NCI-H524 (cell line): Measurements from ENCODE around the gene FAM25G.

Experiments used
- DNase-seq, 2 experiments: peaks; one replicate each; lab custom pipeline; 2025; lab: John Stamatoyannopoulos, UW

The FAM25G gene

GRCh38 chr10:47449102-47449978 lies 42.2 kb downstream of the FAM25G start:
- DNase-seq: no peak

GRCh38 chr10:47447705-47448104 lies 43.8 kb downstream of the FAM25G start:
- no peak for DNase-seq

- no peak for DNase-seq
Measured at GRCh38 chr10:47447209-47447608, 44.3 kb downstream of the FAM25G start.

- DNase-seq: no peak
Measured at GRCh38 chr10:47445720-47446119, 45.8 kb downstream of the FAM25G start.

- DNase-seq: no peak
Measured at GRCh38 chr10:47444047-47444446, 47.5 kb downstream of the FAM25G start.

- DNase-seq: no peak
Measured at GRCh38 chr10:47443145-47443544, 48.4 kb downstream of the FAM25G start.

- no peak for DNase-seq
Measured at GRCh38 chr10:47442351-47442750, 49.1 kb downstream of the FAM25G start.

GRCh38 chr10:47441938-47442337 lies 49.6 kb downstream of the FAM25G start:
- DNase-seq: no peak

- no peak for DNase-seq
Measured at GRCh38 chr10:47440207-47440606, 51.3 kb downstream of the FAM25G start.

GRCh38 chr10:47438857-47439474 lies 52.5 kb downstream of the FAM25G start:
- DNase-seq: peak; percentile 2 to 14
